ENCODE results near the gene ASXL3.
A peak's percentile ranks its signal among the peaks of the same experiment; 100 is the strongest.

ASXL3 gene

DNA sequence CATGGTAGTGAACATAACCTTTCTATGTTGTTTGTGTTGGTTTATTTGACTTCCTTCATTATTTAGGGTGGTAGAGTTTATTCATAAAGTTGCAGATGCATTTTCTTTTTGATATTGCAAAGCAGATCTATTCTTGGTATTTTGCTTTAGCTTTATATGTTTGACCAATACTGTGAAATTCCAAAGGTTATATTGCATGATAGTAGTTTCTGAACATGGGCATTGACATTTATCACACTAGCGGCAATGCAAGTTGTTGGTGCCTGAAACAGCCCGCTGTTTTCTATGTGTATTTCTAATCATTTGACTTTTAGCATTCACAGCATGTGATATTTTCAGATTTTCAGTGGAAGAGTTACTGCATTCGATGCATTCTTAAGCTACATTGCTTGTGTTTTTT is 87.2 kb downstream of the ASXL3 start:
- DNase-seq = no peak

DNA sequence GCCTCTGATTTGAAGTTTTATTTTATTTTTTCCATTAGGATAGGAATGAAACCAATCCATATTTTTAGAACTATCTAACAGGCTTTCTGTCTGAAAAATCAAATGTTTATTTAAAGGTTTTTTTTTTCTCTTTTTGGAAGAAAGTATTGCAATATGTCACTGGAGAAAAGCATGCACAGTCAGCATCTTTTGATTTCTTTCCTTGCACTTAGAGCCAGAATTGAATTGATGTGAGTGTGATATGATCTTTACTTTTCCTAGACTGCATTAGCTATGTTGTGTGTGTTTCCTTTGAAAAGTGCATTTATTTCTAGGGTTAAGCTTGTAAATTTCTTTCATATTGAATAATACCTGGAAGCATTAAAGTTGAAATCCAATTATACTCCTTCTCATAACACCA is 87.6 kb downstream of the ASXL3 start:
- DNase-seq = no peak

DNA sequence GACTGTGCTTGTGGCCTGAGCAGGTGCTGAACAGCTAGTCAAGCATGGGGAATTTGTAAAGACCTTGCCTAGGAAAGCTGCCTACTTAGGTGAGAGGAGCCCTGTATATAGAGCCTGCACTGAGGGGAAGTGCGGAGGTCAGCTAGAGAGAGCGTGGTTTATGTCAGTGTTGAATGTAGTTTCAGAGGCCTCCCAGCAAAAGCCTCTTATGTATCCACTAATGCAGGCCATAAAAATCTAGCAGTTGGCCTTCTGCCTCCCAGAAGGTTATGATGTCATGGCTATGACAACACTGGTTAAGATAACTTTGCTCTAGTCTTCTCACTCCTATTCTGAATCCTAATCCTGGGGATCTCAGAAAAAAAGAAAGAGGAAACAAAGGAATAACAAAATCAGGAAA is 88.9 kb downstream of the ASXL3 start:
- no peak for DNase-seq

DNA sequence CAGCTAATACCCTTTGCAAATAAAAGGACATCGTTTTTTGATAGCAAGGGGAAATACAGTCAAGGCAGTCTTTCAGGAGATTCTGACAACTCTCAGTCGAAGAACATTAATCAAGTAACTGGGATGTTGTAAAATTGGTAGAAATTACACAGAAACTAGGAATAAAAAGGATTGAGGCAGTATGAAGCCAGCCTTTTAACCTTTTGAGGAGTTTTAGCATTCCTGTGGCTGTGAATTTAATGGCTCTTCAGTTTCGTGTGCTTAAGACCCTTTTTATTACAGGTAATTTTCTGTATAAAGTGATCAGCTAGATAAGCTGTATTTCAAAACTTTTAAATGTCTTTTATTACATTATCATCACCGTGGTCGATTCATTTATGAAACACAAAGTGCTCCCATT is 91.6 kb downstream of the ASXL3 start:
- no peak for DNase-seq

DNA sequence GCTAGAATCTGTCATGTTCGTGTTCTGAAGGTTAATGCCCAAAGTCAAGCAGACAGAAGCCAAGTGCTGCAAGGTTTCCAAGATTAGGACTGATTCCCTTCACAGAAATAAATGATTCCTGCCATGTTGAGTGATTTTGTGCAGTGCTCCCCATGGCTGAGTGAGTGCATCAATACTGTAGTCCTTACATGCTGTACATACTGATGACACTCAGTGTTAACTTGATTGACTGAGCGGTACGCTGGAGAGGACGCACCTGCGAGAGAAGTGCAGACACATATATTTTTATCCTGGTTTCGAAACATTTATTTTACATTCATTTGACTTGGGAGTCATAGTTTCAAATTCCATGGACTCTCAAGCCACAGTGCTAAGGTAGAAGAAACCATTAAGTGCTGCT is 92.0 kb downstream of the ASXL3 start:
- DNase-seq = no peak

DNA sequence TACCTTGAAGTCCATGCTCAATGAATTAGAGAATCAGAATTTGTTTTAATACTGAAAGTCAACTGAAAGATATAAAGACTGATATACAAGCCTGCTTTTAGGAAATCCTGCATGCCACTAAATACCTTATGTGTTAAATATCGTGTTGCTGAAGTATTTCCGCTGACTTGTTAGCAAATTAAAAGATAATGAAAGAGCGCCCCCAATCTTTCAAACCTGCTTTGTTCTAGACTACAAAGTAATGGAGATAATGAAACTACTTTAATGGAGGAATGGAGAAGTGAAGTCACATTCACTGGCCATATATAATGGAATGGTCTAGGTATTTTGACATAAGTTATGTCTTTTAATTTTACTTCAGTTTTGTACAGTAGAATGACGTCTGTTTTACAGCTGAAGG is 95.7 kb downstream of the ASXL3 start:
- no peak for DNase-seq

DNA sequence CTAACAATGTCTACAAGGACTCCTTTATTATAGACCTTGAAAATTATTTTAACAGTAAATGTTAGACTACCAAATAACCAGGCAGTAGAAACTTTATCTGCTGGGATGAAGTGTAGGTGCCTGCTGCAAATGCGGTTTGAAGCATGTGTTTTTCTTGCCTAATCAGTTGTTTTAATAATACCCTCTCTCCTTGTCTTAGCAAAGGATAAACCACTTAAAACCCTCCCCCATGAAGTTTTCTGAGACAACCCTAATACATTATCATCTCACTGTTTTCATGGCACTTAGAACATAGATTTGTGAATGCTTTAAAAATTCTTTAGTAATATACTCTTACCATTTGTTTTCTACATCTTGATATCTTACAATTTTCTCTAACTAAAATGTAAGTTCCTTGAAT is 98.6 kb downstream of the ASXL3 start:
- DNase-seq = no peak

DNA sequence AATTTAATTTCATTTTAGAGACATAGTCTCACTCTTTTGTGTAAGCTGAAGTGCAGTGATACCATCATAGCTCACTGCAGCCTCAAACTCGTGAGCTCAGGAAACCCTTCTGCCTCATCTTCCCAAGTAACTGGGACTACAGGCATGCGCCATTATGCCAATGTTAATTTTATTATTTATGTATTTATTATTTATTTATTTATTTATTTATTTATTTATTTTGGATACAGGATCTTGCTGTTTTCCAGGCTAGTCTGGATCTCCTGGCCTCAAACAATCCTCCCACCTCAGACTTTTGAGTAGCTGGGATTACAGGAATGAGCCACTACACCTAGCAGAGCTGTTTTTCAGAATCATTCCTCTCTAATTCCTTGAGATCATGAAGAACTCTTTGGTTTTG is 99.9 kb downstream of the ASXL3 start:
- no peak for DNase-seq

DNA sequence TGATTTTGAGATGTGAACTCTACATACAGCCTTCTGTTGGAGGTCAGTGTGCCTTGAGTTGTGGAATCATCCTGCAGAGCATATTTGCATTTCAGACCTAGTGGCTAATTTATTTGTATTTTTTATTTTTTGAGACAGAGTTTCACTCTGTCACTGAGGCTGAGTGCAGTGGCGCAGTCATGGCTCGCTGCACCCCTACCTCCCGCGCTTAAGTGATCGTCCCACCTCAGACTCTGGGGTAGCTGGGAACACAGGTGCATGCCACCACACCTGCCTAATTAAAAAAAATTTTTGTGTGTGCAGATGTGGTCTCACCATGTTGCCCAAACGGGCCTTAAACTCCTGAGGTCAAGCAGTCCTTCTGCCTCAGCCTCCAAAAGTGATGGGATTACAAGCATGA is 104.4 kb downstream of the ASXL3 start:
- no peak for DNase-seq

DNA sequence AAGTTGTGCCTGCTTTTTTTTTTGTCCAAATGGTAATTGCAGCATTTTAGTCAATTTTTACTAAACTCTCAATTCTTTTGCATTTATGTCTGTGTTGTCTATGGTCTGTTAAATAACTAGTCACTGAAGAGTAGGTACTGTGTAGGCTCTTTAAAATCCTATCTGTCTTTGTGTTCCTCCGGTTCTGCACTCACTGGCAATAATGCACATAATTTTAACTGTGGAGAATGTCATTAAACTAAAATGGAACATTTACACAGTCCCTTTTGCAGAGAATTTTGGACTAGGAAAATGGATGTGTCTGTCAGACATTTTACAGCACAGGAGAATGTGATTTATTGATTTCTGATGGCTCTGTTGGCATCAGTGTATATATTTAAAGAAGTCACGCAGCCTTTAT is 116.6 kb downstream of the ASXL3 start:
- no peak for DNase-seq

DNA sequence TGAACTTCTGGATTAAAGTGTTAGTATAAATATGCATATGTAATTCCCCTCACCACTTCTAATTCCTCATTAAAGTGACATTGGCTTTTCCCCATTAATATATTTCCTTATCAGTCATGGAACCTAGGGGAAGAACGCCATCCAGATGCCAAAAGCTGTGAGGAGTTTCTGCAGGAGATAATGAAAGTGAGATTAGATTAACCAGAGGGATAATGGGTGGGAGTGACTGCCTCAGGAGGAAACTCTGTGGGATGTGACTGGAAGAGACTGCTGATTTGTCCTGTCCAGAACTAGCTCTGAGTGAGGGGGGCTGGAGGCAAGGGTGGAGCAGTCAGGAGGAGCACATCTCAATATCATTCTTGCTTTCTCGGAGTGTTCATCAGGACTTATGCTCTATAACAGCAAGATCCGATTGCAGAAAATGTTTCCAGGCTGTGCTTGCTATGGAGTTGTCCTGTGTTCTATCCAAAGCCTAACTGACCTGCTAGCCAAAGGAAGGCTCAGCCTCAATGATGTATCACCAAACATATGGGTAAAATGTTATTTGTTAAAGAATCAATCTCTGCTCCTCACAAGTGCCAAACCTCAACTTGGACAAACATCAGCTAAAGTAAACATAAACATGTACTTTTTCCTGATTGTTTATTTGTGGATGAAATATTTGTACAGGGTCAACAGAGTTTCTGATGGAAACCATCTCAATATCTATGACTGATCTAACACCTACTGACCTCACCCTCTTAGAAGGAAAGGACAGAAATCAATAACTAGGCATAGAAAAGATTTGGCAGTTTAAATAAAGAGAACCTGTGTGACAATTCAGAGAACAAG is 118.5 kb downstream of the ASXL3 start:
- no peak for DNase-seq

DNA sequence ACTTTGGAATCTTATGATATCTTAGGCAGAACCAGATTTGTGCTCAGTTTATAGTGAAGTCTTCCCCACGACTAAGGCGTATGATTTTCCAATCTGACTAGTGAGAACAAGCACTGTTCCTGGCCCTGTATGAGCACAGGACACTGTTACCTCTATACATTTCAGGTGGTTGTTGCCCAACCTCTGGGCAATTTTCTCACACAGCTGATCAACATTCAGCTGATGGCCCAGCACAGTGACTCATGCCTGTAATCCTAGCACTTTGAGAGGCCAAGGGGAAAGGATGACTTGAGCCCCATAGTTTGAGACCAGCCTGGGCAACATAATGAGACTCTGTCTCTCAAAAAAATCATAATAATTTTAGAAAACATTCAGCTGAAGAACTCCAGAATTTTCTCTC is 119.5 kb downstream of the ASXL3 start:
- no peak for DNase-seq

DNA sequence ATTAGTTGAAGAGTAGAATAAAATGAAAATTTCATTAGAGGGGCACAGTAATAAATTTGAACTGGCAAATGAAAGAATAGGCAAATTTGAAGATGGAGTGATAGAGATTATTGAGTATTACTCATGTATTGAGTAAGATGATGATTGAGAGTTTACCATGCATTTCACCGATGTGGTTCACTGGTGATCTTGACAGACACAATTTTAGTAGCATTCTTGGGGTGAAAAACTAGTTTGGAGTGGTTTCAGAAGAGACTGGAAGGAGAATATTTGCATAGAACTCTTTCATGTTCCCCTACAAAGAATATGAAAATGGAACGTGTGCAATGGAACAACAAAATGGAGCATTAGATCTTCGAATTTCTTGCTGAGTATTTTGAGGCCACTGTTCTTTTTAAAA is 121.4 kb downstream of the ASXL3 start:
- no peak for DNase-seq

DNA sequence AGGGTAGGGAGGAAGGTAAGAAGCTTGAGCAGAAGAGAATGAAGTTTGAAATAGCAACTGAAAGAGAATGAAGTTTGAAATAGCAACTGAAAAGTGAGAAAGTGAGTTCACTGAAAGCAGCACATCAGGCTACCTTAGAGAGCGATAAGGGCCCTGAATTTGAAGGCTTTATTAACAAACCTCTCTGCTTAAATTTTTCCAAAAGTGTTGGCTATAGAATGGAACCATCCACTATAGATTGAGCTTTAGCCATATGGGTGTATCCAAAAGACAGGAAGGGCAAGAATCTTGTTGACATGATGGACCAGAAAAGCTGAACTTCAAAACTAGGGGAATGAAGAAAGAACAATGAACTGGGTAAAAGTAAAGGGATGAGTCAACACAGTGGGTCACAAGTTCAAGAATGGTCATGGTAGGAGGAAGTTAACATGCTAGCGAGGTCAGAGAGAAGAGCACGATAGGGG is 122.5 kb downstream of the ASXL3 start:
- no peak for DNase-seq

DNA sequence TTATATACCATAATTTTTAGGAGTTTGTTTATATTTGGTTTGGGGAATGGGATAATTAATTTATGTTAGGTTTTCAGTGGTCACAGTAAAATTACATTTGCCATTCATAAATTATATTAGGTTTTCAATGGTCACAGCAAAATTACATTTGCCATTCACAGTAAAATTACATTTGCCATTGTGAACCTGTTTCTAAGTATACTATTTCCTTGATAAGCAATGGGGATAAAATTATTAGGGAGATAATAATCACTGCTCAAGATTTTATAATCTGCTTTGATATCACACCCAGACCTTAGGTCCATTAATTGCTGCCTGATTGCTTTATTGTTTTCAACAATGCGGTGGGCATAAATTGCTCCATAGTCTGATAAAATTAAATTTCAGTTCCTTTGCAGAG is 124.6 kb downstream of the ASXL3 start:
- no peak for DNase-seq

DNA sequence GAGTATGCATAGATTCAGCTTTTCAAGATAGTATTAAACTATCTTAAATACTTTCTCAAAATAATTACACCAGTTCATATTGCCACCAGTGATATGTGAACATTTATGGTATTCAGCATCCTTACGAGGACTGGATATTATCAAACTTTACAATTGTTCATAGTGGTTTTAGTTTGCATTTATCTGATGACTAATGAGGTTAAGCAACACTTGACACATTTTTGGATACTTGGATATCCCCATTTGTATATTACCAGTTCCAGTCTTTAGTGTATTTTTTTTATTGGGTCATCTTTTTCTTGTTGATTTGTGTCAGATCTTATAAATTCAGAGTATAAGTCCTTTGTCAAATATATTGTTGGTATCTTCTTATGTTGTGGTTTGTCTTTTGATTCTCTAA is 128.4 kb downstream of the ASXL3 start:
- no peak for DNase-seq

DNA sequence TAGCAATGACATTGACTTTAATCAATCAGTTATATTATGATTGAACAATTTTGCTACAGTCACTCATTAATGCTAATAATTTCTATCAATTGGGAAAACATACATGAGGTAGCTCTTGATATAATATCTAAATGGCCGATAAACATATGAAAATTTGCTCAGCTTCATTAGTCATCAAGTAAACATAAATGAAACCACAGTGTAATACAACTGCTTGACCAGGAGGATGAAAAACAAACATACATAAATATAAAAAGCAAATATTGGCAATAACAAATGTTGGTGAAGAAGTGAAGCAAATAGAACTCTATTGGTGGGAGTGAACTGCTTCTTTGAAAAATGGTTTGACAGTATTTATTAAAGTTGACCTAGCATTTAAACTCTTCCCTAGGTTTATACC is 130.9 kb downstream of the ASXL3 start:
- no peak for DNase-seq

DNA sequence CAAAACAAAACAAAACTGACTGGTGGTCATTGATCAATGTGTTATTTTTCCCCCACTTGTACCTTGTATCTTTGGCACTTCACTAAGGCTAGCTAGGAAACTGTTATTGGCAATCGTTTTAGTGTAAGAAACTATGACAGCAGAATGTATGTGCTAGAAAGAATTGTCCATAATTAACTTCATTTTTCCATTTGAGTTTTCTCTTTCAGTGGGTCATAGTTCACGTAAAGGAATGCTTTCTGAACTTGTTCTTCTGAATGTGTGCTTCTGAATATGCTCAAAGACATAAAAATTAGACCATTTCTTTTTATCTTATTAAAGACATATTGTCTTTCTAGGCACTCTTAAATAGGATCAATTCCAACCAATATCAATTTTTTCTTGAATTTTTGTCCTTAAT is 132.2 kb downstream of the ASXL3 start:
- DNase-seq = no peak

DNA sequence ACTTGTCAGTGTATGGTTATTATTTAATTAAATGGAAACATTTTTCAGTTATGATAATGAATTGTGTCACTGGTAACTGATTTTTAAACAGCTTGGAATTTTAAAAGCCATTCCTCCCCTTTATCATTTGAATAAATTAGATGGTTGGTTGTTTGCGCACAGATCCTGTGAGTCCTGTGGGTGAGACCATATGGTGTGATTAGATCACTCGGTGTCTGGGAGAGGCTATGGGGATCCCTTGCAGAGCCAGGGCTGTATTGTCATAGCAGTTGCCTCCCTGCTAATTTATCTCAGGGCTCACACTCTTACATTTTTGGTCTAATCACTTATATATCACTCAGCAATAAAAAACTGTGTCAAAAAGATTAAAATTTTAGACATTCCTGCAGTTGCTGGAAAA is 133.5 kb downstream of the ASXL3 start:
- no peak for DNase-seq

DNA sequence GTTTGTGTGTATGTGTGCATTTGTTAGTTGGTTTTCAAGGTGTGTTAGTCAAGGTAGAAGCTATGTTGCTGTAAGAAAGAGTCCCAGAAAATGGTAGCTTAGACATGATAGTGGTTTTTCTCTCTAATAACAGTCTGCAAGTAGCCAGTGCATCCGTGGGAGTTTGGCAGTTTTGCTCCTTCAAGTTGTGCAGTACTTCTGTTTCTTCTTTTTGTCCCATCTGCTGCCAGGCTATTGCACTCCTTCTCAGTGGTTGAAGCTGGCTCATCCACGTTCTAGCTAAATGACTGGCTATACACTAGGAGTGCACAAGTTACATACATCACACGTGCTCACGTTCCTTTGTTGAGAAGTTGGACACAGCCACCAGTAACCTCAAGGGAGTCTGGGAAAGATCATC is 134.7 kb downstream of the ASXL3 start:
- DNase-seq = no peak

DNA sequence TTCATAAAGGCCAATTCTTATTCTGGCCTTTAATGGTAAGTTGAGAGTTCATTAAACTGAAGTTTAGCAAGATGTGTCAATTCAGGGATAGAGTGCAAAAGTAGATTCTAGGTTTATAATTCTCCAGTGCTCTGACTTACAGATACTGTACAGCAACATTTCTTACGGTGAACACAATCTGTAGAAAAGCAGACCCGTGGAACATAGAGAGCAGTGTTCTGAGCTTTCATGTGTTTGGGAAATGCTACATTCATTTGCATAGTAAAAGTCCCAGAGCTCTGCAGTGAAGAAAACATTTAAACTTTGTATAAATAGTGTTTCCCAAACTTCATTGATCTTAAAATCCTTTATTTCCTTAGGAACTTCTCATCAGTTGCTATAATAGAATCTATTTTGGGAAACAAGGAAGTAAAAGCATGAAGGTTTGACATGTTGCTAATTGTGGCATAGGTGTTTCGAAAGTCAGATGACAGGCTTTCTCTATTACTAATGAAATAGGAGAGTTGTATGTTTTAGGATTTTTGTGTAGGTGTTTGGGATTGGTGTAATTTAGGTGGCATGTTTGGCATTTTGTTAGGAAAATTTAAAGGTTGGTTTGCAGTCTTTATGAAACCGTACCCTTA is 138.2 kb downstream of the ASXL3 start:
- DNase-seq = no peak

DNA sequence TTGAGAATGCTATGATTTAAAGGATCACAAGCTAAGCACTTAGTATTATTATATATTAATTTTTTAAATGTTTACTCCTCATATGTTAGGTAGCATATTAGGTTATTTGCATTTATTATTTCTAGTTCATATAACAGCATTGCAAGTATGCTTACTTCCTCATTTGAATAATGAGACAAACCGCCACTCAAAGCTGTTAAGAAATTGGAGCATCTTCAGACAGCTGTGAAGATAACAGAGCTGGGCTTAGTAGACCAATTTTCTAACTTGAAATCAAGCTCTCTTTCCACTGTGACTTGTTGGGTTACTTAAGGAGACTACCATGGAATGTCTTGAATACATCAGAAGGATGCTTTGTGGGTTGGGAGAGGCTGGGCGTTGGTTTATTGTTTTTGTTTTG is 139.3 kb downstream of the ASXL3 start:
- DNase-seq = no peak

DNA sequence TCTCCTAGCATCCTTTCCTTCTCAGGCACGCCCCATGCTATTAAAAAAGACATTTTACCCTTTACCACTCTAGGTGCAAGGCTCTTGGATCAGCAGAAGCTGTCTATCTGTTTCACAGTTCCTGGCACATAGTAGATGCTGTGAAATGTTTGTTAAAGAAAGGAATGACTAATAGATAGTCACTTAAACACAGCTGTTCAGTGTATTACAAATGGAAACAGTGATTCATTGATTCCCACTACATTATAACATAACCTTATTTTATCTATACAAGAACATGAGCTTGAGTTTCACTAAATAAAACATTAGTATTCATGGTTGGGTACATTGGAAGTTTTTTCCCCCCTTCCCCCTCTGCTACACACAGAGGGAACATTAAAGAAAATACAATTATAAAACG is 142.1 kb downstream of the ASXL3 start:
- DNase-seq = no peak

DNA sequence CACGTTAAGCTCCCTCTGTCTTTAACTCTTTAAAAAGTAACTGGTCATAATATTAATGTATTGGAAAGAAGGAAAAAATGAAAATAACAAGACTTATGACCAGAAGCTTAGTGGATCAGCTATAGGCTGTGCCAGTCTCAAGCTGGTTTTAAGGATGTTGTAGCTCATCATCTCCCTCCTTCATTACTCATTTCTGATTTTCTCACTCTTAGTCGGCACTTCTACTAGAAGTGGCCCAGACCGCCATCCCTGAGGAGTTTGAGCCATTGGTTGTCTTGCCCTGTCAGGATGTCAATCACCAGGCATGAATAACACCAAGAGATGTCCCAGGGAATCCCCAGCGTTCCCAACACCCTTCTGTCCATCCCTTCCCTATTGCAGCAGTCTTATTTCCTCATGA is 151.5 kb downstream of the ASXL3 start:
- DNase-seq = peak; percentile 1

DNA sequence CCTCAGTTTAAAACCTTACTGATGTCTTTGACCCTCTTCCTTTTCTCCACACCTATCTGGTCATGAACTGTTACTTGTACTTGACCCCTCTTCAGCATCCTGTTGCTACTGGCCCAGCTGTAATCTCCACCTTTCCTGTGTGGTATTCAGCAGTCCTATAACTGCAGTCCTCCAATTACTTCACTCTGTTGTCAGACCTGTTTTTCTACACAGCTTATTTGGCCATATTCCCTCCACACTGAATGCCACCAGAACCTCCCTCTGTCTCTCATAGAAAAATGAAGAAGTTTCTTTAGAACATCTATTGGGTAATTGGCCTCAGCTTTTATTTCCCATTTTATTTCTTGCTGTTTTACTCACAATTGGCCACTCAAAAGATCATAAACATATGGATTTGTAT is 155.4 kb downstream of the ASXL3 start:
- DNase-seq = no peak
